Activated naive CD4-positive, alpha-beta T cell treated with anti-CD3 and anti-CD28 coated beads for 36 hours (primary cell): ENCODE measurements around the gene NRARP. TPM values are rescaled to one million over a fixed set of nuclear protein-coding genes. Genes with fewer than 3 reads are reported as not detected.

Experiments
- CTCF ChIA-PET: fragments of 350-600 bp; sonication (Branson Sonifier 250); formaldehyde crosslinking; loops from one replicate; lab custom pipeline; 2021; ENCODE audit warnings: antibody characterized with exemption; lab: Charles Lee
- DNase-seq: peaks from one replicate; pipeline ENCODE4 v3.0.0-alpha.2; 2020
- H3K27ac Mint-ChIP-seq: one replicate; pipeline ENCODE4 v1.8.0; 2021; ENCODE audit warnings: mild to moderate bottlenecking, mixed read lengths
- H3K27me3 Mint-ChIP-seq: one replicate; pipeline ENCODE4 v1.8.0; 2021; ENCODE audit warnings: low read depth, mixed read lengths
- H3K36me3 Mint-ChIP-seq: one replicate; pipeline ENCODE4 v1.8.0; 2021; ENCODE audit warnings: low read depth, mixed read lengths
- H3K4me1 Mint-ChIP-seq: one replicate; pipeline ENCODE4 v1.8.0; 2021; ENCODE audit warnings: low read depth, mixed read lengths
- H3K4me3 Mint-ChIP-seq: one replicate; pipeline ENCODE4 v1.8.0; 2021; ENCODE audit warnings: mild to moderate bottlenecking, moderate library complexity, mixed read lengths
- H3K9me3 Mint-ChIP-seq: one replicate; pipeline ENCODE4 v1.8.0; 2021; ENCODE audit warnings: mixed read lengths
- intact Hi-C: fragments of 100-400 bp; cut with micrococcal nuclease; formaldehyde crosslinking; loops from one replicate; pipeline ENCODE4 v1.15.1; 2023
- total RNA-seq, 2 experiments: library from RNA; stranded (reverse); gene quantifications; one replicate each; pipeline ENCODE4 v1.2.3, GENCODE V29; 2021

Gene NRARP
- total RNA-seq, 2 experiments from 2014 or later, result 1.8 to 2.2 TPM

DNA sequence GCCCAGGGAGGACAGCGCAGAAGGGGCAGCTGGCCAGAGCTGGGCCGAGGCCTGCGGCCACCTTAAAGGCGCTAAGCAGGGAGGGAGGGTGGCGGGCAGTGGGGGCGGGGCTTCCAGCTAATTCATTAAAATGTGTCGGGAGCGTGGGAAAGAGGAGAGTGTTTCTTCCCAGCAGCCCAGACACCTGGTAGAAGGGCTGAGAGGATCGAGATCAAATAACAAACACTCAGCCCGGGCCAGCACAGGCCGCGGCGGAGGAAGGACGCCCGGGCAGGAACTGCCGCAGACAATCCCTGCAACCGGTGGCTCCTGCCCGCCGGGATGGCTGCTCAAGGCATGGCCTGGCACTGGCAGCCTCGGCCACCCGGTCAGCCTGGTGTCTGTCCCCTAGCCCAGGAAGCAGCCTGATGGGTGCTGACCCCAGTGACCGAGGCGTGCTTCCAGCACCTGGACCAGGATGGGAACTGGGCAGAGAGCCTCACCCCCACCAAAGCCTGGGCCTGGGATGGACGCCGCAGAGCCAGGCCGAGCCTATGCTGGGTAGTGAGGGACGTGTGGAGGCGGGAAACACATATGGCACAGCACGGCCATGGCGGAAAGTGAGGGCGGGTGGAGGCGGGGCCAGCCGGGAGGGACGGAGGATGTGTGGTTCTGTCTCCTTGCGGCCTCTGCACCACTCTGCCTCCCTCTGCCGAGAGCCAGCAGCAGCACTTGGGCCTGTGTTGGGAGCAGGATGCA, 3.2 kb upstream of the NRARP start:
- no peak overlapping the region for H3K27ac Mint-ChIP-seq
- H3K9me3 Mint-ChIP-seq, result no peaks in the 10 kb centered on the region
- H3K4me3 Mint-ChIP-seq, result peak overlapping the region; percentile 24
- intact Hi-C loops, result no loop called here
- DNase-seq, result peak; percentile 83
- peaks cover 5% of the 10 kb centered on the region for H3K27me3 Mint-ChIP-seq
- no peaks in the 10 kb centered on the region for H3K36me3 Mint-ChIP-seq
- CTCF ChIA-PET, result interaction anchor here (0.7 kb wide), 1 partner anchor 122 kb away, joined by 3 read pairs; no protein-coding TSS in a partner anchor
- peaks cover 11% of the 10 kb centered on the region for H3K4me1 Mint-ChIP-seq

DNA sequence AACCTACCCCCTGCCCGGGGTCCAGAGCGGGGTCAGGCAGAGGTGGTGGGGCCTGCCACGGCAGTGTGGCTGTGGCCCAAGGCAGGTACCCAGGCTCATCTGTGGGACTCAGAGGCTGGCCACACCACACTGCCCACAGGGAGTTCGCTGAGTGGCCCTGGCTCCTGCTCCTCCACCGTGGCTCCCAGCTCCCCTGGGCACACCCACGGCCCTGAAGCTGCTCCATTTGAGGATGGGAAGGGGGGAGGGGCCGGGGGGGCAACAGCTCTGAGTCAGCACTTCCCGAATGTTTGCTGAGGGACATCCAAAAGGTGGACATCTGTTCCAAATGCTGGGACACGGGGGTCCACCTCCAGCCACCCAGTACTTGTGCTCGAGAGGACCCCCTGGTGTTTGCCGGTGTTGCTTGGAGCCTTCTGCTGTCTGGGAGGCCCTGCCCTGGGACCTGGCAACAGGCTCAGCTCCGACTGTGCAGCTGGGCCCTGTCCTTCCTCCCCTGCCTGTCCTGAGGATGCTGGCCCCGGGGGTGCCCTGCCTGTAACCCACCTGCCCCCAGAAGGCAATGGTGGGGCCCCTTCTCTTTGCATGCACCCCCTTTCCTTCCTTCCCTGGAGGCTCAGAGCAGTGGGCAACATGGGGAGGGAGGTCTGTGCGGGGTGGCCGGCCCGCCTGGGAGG, 2.5 kb upstream of the NRARP start:
- intact Hi-C loops, result loop anchor here (5.0 kb wide), 1 partner anchor 233 kb away; no protein-coding TSS in a partner anchor
- H3K27ac Mint-ChIP-seq, result no peak overlapping the region
- H3K36me3 Mint-ChIP-seq, result no peaks in the 10 kb centered on the region
- H3K4me3 Mint-ChIP-seq, result no peak overlapping the region
- H3K4me1 Mint-ChIP-seq, result peaks cover 11% of the 10 kb centered on the region
- no peaks in the 10 kb centered on the region for H3K9me3 Mint-ChIP-seq
- DNase-seq, result no peak
- CTCF ChIA-PET, result no interaction called here
- H3K27me3 Mint-ChIP-seq, result peaks cover 9% of the 10 kb centered on the region

DNA sequence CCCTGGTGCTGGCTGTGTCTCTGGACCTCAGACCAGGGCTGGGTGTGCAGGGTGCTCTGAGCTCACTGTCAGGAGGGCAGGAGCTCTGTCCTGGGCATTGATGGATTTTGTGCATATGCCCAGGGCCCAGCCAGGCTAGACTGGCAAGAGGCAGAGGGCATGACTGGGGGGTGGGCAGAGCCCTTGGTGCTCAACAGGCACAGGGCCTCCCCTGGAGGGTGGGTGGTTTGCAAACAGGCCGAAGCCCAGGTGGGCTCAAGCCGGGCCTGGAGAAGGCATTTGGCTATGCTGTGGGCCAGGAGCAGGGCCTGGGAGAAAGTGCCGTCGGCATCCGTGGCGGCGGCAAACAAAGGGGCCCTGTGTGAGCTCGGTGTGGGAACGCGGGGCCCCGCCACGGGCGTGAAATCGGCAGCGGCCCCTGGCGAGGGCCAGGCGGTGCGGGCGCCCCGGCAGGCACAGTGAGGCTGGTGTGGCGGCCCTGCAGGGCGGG, 1.9 kb upstream of the NRARP start:
- H3K4me1 Mint-ChIP-seq, result peaks cover 11% of the 10 kb centered on the region
- peaks cover 11% of the 10 kb centered on the region for H3K27me3 Mint-ChIP-seq
- no peak overlapping the region for H3K27ac Mint-ChIP-seq
- intact Hi-C loops, result loop anchor here (5.0 kb wide), 1 partner anchor 233 kb away; no protein-coding TSS in a partner anchor
- CTCF ChIA-PET, result no interaction called here
- DNase-seq, result no peak
- H3K36me3 Mint-ChIP-seq, result no peaks in the 10 kb centered on the region
- no peaks in the 10 kb centered on the region for H3K9me3 Mint-ChIP-seq
- no peak overlapping the region for H3K4me3 Mint-ChIP-seq

DNA sequence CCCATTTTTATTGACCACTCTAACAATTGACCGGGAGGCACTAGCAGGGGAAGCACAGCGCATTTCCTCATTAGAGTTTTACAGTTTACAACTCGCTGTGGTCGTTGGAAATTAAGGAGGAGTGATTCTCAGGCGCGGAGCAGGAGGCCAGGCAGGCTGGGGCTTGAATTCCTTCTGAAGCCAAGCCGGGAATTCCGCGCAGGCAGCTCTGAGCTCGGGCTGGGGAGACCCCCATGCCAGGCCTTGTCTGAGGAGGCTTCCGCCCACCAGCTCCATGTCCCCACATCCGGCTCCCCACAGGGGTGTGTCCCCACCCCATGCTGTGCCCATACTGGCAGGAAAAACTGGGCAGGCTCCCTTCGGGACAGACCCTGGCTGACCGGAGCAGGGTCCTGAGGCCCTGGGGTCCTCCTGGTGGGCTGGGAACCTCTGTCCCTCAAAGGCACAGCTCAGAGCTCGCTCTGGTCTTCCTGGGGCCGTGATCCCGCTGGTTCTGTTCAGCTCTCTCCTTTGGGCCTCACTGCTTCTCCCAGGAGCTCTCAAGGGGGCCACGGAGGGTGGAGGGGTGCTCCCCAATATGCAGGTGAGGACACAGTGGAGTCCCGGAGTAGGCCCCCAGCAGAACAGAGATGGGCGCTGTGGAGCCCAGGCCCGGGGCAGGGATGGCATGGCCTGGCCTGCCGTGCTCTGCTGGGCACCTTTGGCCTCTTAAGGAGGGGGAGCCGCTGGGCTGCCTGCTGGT, 1.3 kb upstream of the NRARP start:
- peak overlapping the region; percentile 15 for H3K4me3 Mint-ChIP-seq
- H3K9me3 Mint-ChIP-seq, result no peaks in the 10 kb centered on the region
- intact Hi-C loops, result loop anchor here (5.0 kb wide), 1 partner anchor 234 kb away; no protein-coding TSS in a partner anchor
- no peak for DNase-seq
- no peaks in the 10 kb centered on the region for H3K36me3 Mint-ChIP-seq
- H3K4me1 Mint-ChIP-seq, result peaks cover 11% of the 10 kb centered on the region
- H3K27ac Mint-ChIP-seq, result no peak overlapping the region
- CTCF ChIA-PET, result interaction anchor here (1.4 kb wide), 1 partner anchor 101 kb away, joined by 4 read pairs; no protein-coding TSS in a partner anchor
- H3K27me3 Mint-ChIP-seq, result peaks cover 11% of the 10 kb centered on the region

DNA sequence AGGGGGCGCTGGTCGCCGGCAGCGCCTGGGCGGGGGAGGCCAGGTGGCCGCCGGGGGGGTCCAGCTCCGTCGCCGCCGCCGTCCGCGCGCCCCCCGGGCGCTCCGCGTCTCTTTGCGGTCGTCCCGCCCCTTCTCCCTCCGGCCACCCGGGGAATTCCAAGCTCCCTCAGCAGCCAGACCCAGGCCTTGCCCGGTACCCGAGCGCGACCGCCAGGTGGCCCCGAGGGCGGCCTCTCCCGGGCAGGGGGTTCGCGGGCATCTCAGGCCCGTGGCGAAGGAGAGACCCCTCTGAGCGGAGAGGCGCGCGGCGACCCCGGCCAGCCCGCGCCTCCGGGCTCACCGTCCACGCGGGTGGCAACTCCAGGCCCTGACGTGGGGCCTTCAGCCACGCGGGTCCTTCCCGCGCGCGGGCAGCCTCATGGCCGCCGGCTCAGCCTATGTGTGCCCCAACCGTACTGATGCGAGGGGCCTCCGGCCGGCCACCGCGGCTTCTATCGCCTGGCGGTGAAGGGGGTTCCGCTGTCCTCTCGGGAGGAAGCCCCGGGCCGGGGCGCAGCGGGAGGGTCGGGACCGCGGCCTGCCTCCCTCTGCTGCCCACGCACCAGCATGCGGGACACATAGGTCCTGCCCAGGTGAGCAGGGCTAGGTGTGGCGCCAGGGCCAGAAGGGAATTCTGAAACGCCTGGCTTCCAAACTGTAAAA, 529 bp upstream of the NRARP start:
- peaks cover 11% of the 10 kb centered on the region for H3K27me3 Mint-ChIP-seq
- no peak overlapping the region for H3K4me3 Mint-ChIP-seq
- DNase-seq, result no peak
- no peaks in the 10 kb centered on the region for H3K36me3 Mint-ChIP-seq
- H3K4me1 Mint-ChIP-seq, result peaks cover 11% of the 10 kb centered on the region
- intact Hi-C loops, result loop anchor here (1.0 to 5.0 kb wide), 2 partner anchors 105 to 235 kb away; no protein-coding TSS in a partner anchor
- no peak overlapping the region for H3K27ac Mint-ChIP-seq
- no peaks in the 10 kb centered on the region for H3K9me3 Mint-ChIP-seq
- CTCF ChIA-PET, result interaction anchor here (0.9 to 1.6 kb wide), 8 partner anchors 14 to 141 kb away, joined by 3 to 8 read pairs (median 4); partner anchors contain the start of genes EXD3 and NOXA1

DNA sequence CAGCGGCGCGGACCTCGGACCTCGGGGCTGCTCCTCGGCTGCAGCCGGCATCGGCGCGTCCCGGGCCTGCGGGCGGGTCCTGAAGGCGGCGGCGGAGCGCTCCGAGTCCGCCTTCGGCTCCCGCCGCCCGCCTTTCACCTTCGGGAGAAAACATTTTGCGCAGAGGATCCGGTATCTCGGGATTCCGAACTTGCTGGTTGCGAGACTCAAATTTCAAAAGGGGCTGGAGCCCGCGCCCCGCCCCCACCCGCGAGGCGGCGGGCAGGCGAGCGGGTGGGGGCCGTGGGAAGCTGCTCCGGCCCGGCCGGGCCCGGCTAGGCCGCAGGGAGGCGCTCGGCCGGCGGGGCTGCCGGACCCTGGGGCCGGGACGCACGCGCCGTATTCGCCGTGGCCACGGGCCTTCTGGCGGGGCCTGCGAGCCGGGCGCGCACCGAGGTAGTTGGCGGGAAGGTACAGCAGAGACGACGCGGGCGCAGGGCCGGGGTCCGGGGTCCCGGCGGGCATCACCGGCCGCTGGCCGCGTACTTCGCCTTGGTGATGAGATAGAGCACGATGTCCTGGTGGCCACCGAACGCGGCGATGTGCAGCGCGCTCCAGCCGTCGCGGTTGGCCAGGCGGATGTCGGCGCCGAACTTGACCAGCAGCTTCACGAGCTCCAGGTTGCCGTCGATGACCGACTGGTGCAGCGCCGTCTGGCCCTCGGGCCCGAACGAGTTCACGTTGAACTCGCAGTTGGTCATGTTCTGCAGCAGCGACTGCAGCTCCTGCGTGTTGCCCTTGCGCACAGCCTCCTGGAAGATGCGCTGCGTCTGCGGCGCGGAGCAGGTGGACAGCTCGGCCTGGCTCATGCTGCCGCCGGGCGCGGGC, 757 bp downstream of the NRARP start:
- Mint-ChIP-seq H3K27me3 (peaks cover 21% of the 10 kb centered on the region), H3K4me1 (peaks cover 13% of the 10 kb centered on the region), H3K36me3 (no peaks in the 10 kb centered on the region), H3K27ac (no peak overlapping the region), H3K9me3 (no peaks in the 10 kb centered on the region), H3K4me3 (peak overlapping the region; percentile 73)
- no peak for DNase-seq
- intact Hi-C loops, result loop anchor here (5.0 kb wide), 1 partner anchor 236 kb away; no protein-coding TSS in a partner anchor
- CTCF ChIA-PET, result interaction anchor here (0.6 to 1.6 kb wide), 7 partner anchors 15 to 142 kb away, joined by 3 to 8 read pairs (median 5); partner anchors contain the start of genes EXD3 and NOXA1

DNA sequence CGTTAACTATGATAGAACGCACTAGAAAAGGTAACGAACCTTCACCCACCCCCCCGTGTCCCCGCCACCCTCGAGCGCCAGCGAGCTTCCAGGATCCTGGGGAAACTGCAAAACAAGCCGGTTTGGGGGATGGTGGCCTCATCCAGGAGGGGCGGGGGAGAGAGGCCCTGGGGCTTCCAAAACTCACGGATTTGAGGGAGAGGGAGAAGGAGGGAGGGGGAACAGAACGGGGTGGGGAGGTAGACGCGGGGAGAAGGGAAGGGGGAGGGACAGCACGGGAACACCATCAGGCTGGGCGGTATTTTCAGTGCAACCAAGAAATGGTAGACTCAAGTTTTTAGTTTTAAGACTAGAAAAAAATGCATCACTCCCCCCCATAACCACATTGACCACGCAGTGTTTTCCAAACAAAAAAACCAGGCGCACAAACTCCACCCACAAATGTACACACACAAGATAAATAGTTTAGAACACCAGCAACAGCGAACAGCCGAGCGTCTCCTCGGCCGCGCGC, 1.4 kb downstream of the NRARP start:
- CTCF ChIA-PET, result no interaction called here
- peaks cover 12% of the 10 kb centered on the region for H3K4me1 Mint-ChIP-seq
- H3K27ac Mint-ChIP-seq, result no peak overlapping the region
- H3K27me3 Mint-ChIP-seq, result peaks cover 21% of the 10 kb centered on the region
- no peaks in the 10 kb centered on the region for H3K36me3 Mint-ChIP-seq
- peak overlapping the region; percentile 73 for H3K4me3 Mint-ChIP-seq
- DNase-seq, result no peak
- intact Hi-C loops, result loop anchor here (5.0 kb wide), 1 partner anchor 237 kb away; no protein-coding TSS in a partner anchor
- no peaks in the 10 kb centered on the region for H3K9me3 Mint-ChIP-seq

DNA sequence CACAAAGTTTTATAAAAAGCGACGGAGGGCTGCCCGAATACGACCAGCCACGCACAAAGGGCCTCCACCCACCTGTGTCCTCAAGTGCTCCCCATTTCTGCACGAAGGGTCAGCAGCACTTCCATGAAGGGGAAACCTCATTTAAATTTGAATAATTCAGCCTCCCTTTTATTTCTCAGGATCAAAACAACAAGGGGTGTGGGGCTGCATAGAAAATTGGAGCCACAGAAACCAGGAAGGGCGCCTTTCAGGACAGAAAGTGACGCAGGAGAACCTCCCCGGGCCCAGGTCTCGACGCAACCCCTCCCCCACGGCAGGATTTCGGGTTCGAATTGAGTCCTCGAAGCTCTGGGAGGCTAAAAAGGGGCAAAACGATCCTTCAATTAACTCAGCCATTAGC, 2.1 kb downstream of the NRARP start:
- peaks cover 21% of the 10 kb centered on the region for H3K27me3 Mint-ChIP-seq
- no peaks in the 10 kb centered on the region for H3K9me3 Mint-ChIP-seq
- CTCF ChIA-PET, result no interaction called here
- DNase-seq, result no peak
- peak overlapping the region; percentile 41 for H3K4me3 Mint-ChIP-seq
- intact Hi-C loops, result loop anchor here (5.0 kb wide), 1 partner anchor 237 kb away; no protein-coding TSS in a partner anchor
- no peaks in the 10 kb centered on the region for H3K36me3 Mint-ChIP-seq
- H3K27ac Mint-ChIP-seq, result no peak overlapping the region
- peaks cover 7% of the 10 kb centered on the region for H3K4me1 Mint-ChIP-seq

DNA sequence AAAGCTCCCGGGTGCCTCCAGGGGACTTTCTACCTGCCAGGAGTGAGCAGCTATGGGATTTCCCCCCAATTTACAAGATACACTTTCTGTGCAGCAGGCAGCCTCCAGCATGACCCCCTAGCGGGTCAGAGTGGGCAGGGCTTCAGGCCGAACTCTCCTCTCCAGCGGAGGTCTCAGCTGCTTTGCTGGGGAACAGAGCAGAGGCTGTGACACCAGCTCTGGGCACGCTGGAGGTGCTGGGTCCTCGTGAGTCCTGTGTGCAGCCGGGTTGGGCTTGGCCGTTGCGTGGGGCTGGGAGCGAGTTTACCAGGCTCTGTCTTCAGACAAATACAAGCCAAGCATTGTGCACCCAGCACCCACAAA, 2.9 kb downstream of the NRARP start:
- Mint-ChIP-seq H3K4me1 (peaks cover 11% of the 10 kb centered on the region), H3K27me3 (peaks cover 26% of the 10 kb centered on the region), H3K9me3 (peaks cover 1% of the 10 kb centered on the region), H3K4me3 (no peak overlapping the region), H3K36me3 (no peaks in the 10 kb centered on the region), H3K27ac (no peak overlapping the region)
- intact Hi-C loops, result no loop called here
- no peak for DNase-seq
- CTCF ChIA-PET, result no interaction called here

DNA sequence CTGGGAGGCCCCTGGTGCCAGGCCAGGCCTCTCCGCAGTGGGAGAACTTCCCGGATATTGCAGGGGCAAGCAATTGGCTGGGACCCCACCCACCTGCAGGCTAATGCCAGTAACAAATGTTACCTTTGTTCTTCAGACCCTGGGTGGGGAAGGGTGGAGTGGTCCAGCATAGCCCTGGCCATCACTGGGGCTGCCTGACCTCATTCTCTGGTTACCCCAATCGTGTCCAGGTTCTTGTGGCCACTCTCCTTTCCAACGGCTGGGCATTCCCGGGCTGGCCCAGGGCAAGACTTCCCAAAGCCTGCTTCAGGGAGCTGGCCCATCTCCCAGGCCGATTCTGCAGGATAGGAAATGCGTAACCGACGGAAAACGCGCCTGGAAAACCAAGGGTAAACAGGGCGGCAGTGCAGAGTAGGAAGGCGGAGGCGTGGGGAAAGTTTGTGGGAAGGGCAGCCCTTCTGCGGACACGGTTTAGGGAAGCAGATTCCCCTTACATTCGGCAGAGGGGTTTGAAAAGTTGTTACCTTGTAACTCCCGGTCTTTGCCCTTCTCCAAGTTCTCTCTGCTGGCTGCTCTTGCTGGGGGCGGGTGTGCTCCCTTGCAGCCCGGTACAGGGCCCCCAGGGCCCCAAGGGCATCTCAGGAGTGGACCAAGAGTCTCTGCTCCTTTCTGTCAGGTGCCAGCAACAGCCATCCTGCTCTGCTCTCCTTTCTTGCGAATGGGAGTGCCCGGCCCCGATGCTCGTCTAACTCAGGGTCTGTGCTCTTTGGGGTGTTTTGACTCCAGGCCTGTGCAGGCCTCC, 3.5 kb downstream of the NRARP start:
- H3K4me3 Mint-ChIP-seq, result no peak overlapping the region
- intact Hi-C loops, result no loop called here
- peaks cover 31% of the 10 kb centered on the region for H3K27me3 Mint-ChIP-seq
- H3K9me3 Mint-ChIP-seq, result peaks cover 1% of the 10 kb centered on the region
- no peak overlapping the region for H3K27ac Mint-ChIP-seq
- CTCF ChIA-PET, result no interaction called here
- DNase-seq, result no peak
- peaks cover 11% of the 10 kb centered on the region for H3K4me1 Mint-ChIP-seq
- H3K36me3 Mint-ChIP-seq, result no peaks in the 10 kb centered on the region
